Liver (tissue), 9 donors: ENCODE data around the gene ELL. TPM values are rescaled to one million over a fixed set of nuclear protein-coding genes. Genes with fewer than 3 reads are reported as not detected.

Source experiments
- DNase-seq: peaks from one replicate; pipeline ENCODE4 v3.0.0-alpha.2; 2017; ENCODE audit warnings: low spot score
- H3K27ac ChIP-seq, 2 donors: one replicate each; pipeline ENCODE4 v1.7.0; 2013; ENCODE audit warnings: inconsistent platforms in 2 of 2, low read length in 2 of 2, control low read depth in 1 of 2, low read depth in 1 of 2, mild to moderate bottlenecking in 1 of 2
- H3K27me3 ChIP-seq, 4 donors: one replicate each; pipeline versions ENCODE4 v1.6.1 to v1.7.0; 2013; ENCODE audit warnings: low read length in 3 of 4, inconsistent platforms in 1 of 4, mild to moderate bottlenecking in 1 of 4, moderate library complexity in 1 of 4; ENCODE audit not compliant: control insufficient read depth in 4 of 4, insufficient read depth in 4 of 4
- H3K36me3 ChIP-seq, 4 donors: one replicate each; pipeline versions ENCODE4 v1.6.1 to v1.7.0; 2013; ENCODE audit warnings: low read length in 3 of 4, mild to moderate bottlenecking in 3 of 4, low read depth in 1 of 4, moderate library complexity in 1 of 4; ENCODE audit not compliant: control insufficient read depth in 4 of 4, insufficient read depth in 3 of 4
- H3K4me1 ChIP-seq, 4 donors: one replicate each; pipeline versions ENCODE4 v1.6.1 to v1.7.0; 2013; ENCODE audit warnings: low read length in 3 of 4, mild to moderate bottlenecking in 3 of 4, moderate library complexity in 1 of 4; ENCODE audit not compliant: control insufficient read depth in 4 of 4, insufficient read depth in 4 of 4
- H3K4me3 ChIP-seq, 3 donors: one replicate each; pipeline versions ENCODE4 v1.6.1 to v1.7.0; 2013; ENCODE audit warnings: low read length in 3 of 3, control low read depth in 1 of 3, low read depth in 1 of 3, mild to moderate bottlenecking in 1 of 3
- H3K9ac ChIP-seq, 2 donors: one replicate each; pipeline ENCODE4 v1.7.0; 2013; ENCODE audit warnings: low read length in 2 of 2, mild to moderate bottlenecking in 2 of 2, moderate library complexity in 2 of 2, control low read depth in 1 of 2, low read depth in 1 of 2
- H3K9me3 ChIP-seq, 4 donors: one replicate each; pipeline versions ENCODE4 v1.6.1 to v1.7.0; 2013; ENCODE audit warnings: low read length in 3 of 4; ENCODE audit not compliant: control insufficient read depth in 4 of 4
- ATF3 ChIP-seq: IDR thresholded peaks from 2 replicates; pipeline ENCODE4 v1.6.1; 2016; ENCODE audit warnings: antibody characterized with exemption
- CTCF ChIP-seq: fragments of 150-350 bp; IDR thresholded peaks from 2 replicates; pipeline ENCODE4 v1.5.1; 2017; ENCODE audit warnings: improper control_type of control experiment, low read depth, low read length; ENCODE audit not compliant: missing input control
- EGR1 ChIP-seq, 2 donors: IDR thresholded peaks; 2 replicates each; pipeline ENCODE4 v1.6.1; 2016 to 2018; ENCODE audit warnings: antibody characterized with exemption in 2 of 2, low read depth in 2 of 2
- FOXA1 ChIP-seq: IDR thresholded peaks from 2 replicates; pipeline ENCODE4 v1.6.1; 2016; ENCODE audit warnings: antibody characterized with exemption
- FOXA2 ChIP-seq: IDR thresholded peaks from 2 replicates; pipeline ENCODE4 v1.6.1; 2016; ENCODE audit warnings: antibody characterized with exemption
- GABPA ChIP-seq, 2 donors: IDR thresholded peaks in 1 of 2; conservative IDR thresholded peaks in 1 of 2; 2 replicates each; pipeline ENCODE4 v1.6.1; 2016; ENCODE audit warnings: antibody characterized with exemption in 2 of 2, mild to moderate bottlenecking in 1 of 2, moderate library complexity in 1 of 2
- HNF4A ChIP-seq, 2 donors: conservative IDR thresholded peaks; 2 replicates each; pipeline ENCODE4 v1.6.1; 2016; ENCODE audit warnings: antibody characterized with exemption in 2 of 2, mild to moderate bottlenecking in 2 of 2
- HNF4G ChIP-seq: IDR thresholded peaks from 2 replicates; pipeline ENCODE4 v1.6.1; 2016; ENCODE audit warnings: antibody characterized with exemption
- JUND ChIP-seq, 2 donors: IDR thresholded peaks; 2 replicates each; pipeline ENCODE4 v1.6.1; 2016; ENCODE audit warnings: antibody characterized with exemption in 2 of 2
- MAX ChIP-seq: IDR thresholded peaks from 2 replicates; pipeline ENCODE4 v1.6.1; 2016; ENCODE audit warnings: antibody characterized with exemption
- NR2F2 ChIP-seq: IDR thresholded peaks from 2 replicates; pipeline ENCODE4 v1.6.1; 2016; ENCODE audit warnings: antibody characterized with exemption
- RAD21 ChIP-seq, 2 donors: IDR thresholded peaks; 2 replicates each; pipeline ENCODE4 v1.6.1; 2016; ENCODE audit warnings: antibody characterized with exemption in 2 of 2, mild to moderate bottlenecking in 2 of 2
- REST ChIP-seq: IDR thresholded peaks from 2 replicates; pipeline ENCODE4 v1.6.1; 2016; ENCODE audit warnings: antibody characterized with exemption, mild to moderate bottlenecking
- RXRA ChIP-seq, 2 donors: IDR thresholded peaks; 2 replicates each; pipeline ENCODE4 v1.6.1; 2017 to 2018; ENCODE audit warnings: antibody characterized with exemption in 2 of 2, mild to moderate bottlenecking in 1 of 2
- SP1 ChIP-seq: IDR thresholded peaks from 2 replicates; pipeline ENCODE4 v1.6.1; 2018; ENCODE audit warnings: antibody characterized with exemption, mild to moderate bottlenecking
- TAF1 ChIP-seq: conservative IDR thresholded peaks from 2 replicates; pipeline ENCODE4 v1.6.1; 2016; ENCODE audit warnings: antibody characterized with exemption, mild to moderate bottlenecking
- YY1 ChIP-seq: IDR thresholded peaks from 2 replicates; pipeline ENCODE4 v1.6.1; 2016; ENCODE audit warnings: antibody characterized with exemption, mild to moderate bottlenecking
- ZBTB33 ChIP-seq: IDR thresholded peaks from 2 replicates; pipeline ENCODE4 v1.6.1; 2016; ENCODE audit warnings: antibody characterized with exemption
- WGBS: extraction: QIAGEN DNeasy Blood & Tissue Kit; methylation state at CpG from one replicate; pipeline ENCODE4 v1.1.7; 2013; 5-methylcytosine and 5-hydroxymethylcytosine counted together
- polyA plus RNA-seq, 2 donors: library from polyadenylated mRNA; stranded (reverse) in 1 of 2; unstranded in 1 of 2; fragments of 200-250 nt in 1 of 2; fragments of >200 nt in 1 of 2; fragmentation: Nextera tagmentation in 1 of 2; extraction: Ambion mirVana in 1 of 2; gene quantifications; one replicate each; pipeline versions ENCODE4 v1.2.1 to v1.2.3, GENCODE V29; 2013 to 2015
- total RNA-seq, 2 donors: library from RNA; depleted of rRNA; stranded (reverse); fragments of >200 nt; gene quantifications; one replicate each; pipeline ENCODE4 v1.2.3, GENCODE V29; 2014
- donor health status: healthy.
- donor health status: healthy.
- donor health status: healthy.
- donor health status: healthy.
- donor health status: healthy.

Gene ELL
- total and polyA plus RNA-seq, 4 donors, result 4.5 to 10.5 (median 6.6) TPM

- Histone ChIP-seq H3K9ac (no peak overlapping the region), H3K36me3 (no peaks in the 10 kb centered on the region), H3K27ac (peak overlapping the region; percentile 77 to 81), H3K4me1 (peaks cover 52 to 81% (median 81%) of the 10 kb centered on the region in 4 donors), H3K27me3 (no peaks in the 10 kb centered on the region), H3K4me3 (no peak overlapping the region), H3K9me3 (no peaks in the 10 kb centered on the region)
- no peak for DNase-seq
- TF ChIP-seq REST, result peak; percentile 53
- peak; percentile 70 for TF ChIP-seq YY1
- TF ChIP-seq MAX, result no peak
- peak; percentile 45 to 65 for TF ChIP-seq RXRA (IDR thresholded peaks at IDR 0.05)
- TF ChIP-seq EGR1 (IDR thresholded peaks at IDR 0.05; ENCODE audit: low read depth in 2 of 2), result no peak
- TF ChIP-seq HNF4A (conservative IDR thresholded peaks at IDR 0.05), result peak; percentile 29 to 49
- TF ChIP-seq JUND (IDR thresholded peaks at IDR 0.05), result no peak
- no peak for TF ChIP-seq GABPA (IDR thresholded peaks at IDR 0.05 in 1 of 2, conservative IDR thresholded peaks at IDR 0.05 in 1 of 2)
- TF ChIP-seq HNF4G, result no peak
- TF ChIP-seq NR2F2, result no peak
- TF ChIP-seq FOXA1, result no peak
- TF ChIP-seq ZBTB33, result no peak
- TF ChIP-seq SP1, result peak; percentile 48
- peak; percentile 31 for TF ChIP-seq FOXA2
- TF ChIP-seq RAD21 (IDR thresholded peaks at IDR 0.05), result peak in 1 of 2 donors; percentile 53
- TF ChIP-seq CTCF, result no peak
- no peak for TF ChIP-seq TAF1
- TF ChIP-seq ATF3, result no peak
- 40% methylated on average over 11 of the region's 11 CpGs for WGBS
These were observed 21.1 kb downstream of the ELL start for GRCh38 chr19:18500799-18501198.
